Activated CD4-positive, alpha-beta T cell treated with anti-CD3 and anti-CD28 coated beads, Interleukin-2, amount 10 ng/mL, durations not matched to agents 24 days and 14 days (primary cell): ENCODE results near the gene PHF3. TPM values are rescaled to one million over a fixed set of nuclear protein-coding genes. Genes with fewer than 3 reads are reported as not detected.

ENCODE experiments used
- DNase-seq: peaks from one replicate; pipeline ENCODE4 v3.0.0; 2022
- H3K27ac Mint-ChIP-seq: one replicate; pipeline ENCODE4 v1.8.0; 2022; ENCODE audit warnings: mild to moderate bottlenecking, mixed read lengths
- H3K27me3 Mint-ChIP-seq: one replicate; pipeline ENCODE4 v1.8.0; 2022; ENCODE audit warnings: mixed read lengths
- H3K36me3 Mint-ChIP-seq: one replicate; pipeline ENCODE4 v1.8.0; 2022; ENCODE audit warnings: low read depth, mild to moderate bottlenecking, mixed read lengths
- H3K4me1 Mint-ChIP-seq: one replicate; pipeline ENCODE4 v1.8.0; 2021; ENCODE audit warnings: mixed read lengths
- H3K4me3 Mint-ChIP-seq: one replicate; pipeline ENCODE4 v1.8.0; 2022; ENCODE audit warnings: mild to moderate bottlenecking, moderate library complexity, mixed read lengths
- H3K9me3 Mint-ChIP-seq: one replicate; pipeline ENCODE4 v1.8.0; 2021; ENCODE audit warnings: mixed read lengths
- intact Hi-C: fragments of 100-400 bp; cut with micrococcal nuclease; formaldehyde crosslinking; loops from one replicate; pipeline ENCODE4 v1.15.1; 2023
- total RNA-seq: library from RNA; stranded (reverse); gene quantifications from 2 replicates; pipeline ENCODE4 v1.2.3, GENCODE V29; 2022

Gene PHF3, protein sequence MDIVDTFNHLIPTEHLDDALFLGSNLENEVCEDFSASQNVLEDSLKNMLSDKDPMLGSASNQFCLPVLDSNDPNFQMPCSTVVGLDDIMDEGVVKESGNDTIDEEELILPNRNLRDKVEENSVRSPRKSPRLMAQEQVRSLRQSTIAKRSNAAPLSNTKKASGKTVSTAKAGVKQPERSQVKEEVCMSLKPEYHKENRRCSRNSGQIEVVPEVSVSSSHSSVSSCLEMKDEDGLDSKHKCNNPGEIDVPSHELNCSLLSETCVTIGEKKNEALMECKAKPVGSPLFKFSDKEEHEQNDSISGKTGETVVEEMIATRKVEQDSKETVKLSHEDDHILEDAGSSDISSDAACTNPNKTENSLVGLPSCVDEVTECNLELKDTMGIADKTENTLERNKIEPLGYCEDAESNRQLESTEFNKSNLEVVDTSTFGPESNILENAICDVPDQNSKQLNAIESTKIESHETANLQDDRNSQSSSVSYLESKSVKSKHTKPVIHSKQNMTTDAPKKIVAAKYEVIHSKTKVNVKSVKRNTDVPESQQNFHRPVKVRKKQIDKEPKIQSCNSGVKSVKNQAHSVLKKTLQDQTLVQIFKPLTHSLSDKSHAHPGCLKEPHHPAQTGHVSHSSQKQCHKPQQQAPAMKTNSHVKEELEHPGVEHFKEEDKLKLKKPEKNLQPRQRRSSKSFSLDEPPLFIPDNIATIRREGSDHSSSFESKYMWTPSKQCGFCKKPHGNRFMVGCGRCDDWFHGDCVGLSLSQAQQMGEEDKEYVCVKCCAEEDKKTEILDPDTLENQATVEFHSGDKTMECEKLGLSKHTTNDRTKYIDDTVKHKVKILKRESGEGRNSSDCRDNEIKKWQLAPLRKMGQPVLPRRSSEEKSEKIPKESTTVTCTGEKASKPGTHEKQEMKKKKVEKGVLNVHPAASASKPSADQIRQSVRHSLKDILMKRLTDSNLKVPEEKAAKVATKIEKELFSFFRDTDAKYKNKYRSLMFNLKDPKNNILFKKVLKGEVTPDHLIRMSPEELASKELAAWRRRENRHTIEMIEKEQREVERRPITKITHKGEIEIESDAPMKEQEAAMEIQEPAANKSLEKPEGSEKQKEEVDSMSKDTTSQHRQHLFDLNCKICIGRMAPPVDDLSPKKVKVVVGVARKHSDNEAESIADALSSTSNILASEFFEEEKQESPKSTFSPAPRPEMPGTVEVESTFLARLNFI (N-terminal part only)
- total RNA-seq, result 39.1 and 39.2 TPM in 2 replicates

DNA sequence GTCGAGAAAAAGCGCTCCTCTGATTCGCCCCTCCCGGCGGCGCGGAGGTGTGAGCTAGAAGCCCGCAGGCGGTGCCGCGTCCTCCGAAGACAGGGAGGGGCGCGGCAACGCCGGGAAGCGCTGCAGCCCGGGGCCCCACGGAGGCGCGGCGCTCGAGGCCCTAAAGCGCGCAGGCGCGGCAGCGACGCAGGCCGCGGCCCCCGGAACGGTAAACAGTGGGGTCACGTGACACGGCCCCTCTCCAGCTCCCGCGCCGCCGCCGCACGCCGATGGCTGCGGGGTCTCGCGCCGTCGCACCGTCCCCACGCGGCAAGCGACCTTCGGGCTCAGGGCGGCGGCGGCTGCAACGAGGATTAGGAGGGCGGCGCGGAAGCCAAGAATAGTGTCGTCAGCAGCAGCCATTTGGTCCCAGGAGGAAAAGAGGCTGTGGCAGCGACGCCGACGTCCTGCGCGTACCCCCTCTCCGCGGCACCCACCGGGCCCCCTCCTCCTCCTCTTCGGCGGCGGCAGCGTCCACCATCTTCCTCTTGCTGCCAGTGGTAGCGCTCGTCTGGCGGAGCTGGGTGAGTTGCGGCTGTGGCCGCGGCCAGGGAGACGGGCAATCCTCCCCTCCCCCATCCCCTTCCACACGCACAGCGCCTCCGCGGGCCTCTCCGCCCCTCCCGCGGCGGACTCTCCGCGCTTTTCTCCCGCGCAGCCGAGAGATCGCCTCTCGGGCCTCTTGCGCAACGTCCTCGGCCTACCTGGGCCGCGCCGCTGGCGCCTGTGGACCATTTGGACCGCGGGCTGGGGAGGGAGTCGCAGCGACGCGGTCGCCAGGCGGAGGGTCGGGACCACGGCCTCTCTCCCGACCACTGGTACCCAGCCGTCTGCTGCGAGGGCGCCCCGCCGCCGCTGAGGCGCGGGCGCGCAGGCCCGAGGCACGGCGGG lies at the start of gene PHF3:
Gene PHF3, plus strand, starts transcription at position 215 of the 930 bp plus-strand sequence. CDS start 10,750 bp downstream, outside the sequence.
- Mint-ChIP-seq H3K27me3 (peaks cover 7% of the 10 kb centered on the region), H3K27ac (peak within 1 kb of the TSS; percentile 100), H3K4me3 (peak within 1 kb of the TSS; percentile 100), H3K9me3 (no peaks in the 10 kb centered on the region), H3K36me3 (peaks cover 10% of the 10 kb centered on the region), H3K4me1 (peaks cover 33% of the 10 kb centered on the region)
- peak; percentile 97 for DNase-seq
- intact Hi-C loops, result loop anchor here (1.0 to 2.0 kb wide), 3 partner anchors 15 to 64 kb away; partner anchors contain the start of genes LOC128125822 and PTP4A1

DNA sequence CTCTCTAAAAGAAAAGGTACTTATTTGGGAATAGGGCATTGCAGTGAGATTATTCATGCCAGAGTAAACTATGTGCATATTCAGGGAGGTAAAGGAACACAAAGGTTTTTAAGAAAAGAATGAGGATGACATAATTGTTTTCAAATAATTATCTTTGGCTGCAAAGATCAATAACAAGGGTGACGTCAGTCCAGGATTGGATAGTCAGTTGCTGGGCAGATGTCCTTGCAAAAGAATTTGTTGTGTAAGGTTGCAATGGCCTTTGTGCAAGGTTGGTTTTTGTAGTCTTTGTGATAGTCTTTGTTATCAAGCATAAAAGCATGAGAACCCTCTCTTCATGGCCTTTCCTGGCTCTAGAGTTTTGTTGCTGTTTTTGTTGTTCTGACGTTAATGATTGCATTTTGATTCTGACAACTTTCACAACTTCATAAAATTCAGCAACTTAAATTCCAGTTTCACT lies 45.6 kb upstream of the PHF3 start:
- Mint-ChIP-seq H3K4me3 (no peak overlapping the region), H3K4me1 (peaks cover 3% of the 10 kb centered on the region), H3K9me3 (no peaks in the 10 kb centered on the region), H3K27ac (no peak overlapping the region), H3K27me3 (peaks cover 1% of the 10 kb centered on the region), H3K36me3 (no peaks in the 10 kb centered on the region)
- DNase-seq, result no peak
- intact Hi-C loops, result no loop called here

DNA sequence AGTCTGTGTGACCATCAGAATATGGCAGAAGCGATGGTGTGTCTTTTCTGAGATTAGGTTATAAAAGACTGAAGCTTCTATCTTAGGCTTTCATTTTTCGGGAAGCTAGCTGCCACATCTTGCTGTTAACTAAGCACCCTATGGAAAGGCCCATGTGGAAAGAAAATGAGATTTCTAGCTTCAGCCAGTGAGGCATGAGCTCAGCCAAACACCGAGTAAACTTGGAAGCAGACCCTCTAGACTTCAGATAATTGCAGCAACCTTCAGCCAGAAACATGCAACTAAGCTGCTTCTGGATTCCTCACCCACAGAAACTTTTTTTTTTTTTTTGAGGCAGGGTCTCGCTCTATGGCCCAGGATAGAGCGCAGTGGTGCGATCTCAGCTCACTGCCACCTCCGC lies 42.7 kb upstream of the PHF3 start:
- H3K27ac Mint-ChIP-seq, result no peak overlapping the region
- no peaks in the 10 kb centered on the region for H3K36me3 Mint-ChIP-seq

DNA sequence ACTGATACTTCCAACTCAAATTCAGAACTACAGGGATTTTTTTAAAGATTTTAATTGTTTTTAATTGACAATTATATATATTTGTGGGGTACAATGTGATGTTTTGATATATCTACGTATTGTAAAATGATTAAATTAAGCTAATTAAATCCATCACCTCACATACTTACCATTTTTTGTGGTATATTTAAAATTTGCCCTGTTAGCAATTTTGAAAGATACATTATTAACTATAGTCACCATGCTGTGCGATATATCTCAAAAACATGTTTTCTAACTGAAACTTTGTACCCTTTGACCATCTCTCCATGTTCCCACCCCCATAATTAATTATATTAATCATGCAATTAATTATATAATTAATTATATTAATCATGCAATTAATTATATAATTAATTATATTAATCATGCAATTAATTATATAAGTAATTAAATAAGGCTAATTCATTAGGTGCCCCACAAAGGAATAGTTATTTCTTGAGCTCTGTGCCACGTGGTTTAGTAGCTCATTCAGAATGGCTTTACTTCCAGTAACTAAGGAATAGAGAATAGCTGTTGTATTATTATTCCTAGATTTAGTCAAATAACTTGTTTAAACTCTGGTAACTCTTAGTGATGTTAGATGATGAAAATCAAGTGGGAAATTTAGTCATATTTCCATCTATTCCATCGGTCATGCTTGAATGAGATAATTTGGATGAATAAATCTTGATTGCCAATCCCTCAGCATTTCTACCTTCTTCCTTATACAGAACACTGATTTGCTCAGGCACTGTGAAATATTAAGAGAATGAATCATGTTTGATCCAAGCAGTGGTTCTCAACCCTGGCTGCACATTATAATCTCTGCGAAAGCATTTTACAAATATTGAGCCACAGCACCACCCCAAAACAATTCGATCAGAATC lies 38.2 kb upstream of the PHF3 start:
- Mint-ChIP-seq H3K27ac (no peak overlapping the region), H3K36me3 (no peaks in the 10 kb centered on the region), H3K27me3 (peaks cover 5% of the 10 kb centered on the region), H3K4me3 (peak overlapping the region; percentile 90), H3K4me1 (peaks cover 16% of the 10 kb centered on the region), H3K9me3 (no peaks in the 10 kb centered on the region)
- DNase-seq, result no peak
- intact Hi-C loops, result loop anchor here (1.0 to 5.0 kb wide), 5 partner anchors 25 to 245 kb away; partner anchors contain the start of genes LOC128125822, PHF3 and PTP4A1

More for the DNA sequence above, 42.7 kb upstream of the PHF3 start:
- H3K4me1 Mint-ChIP-seq, result peaks cover 3% of the 10 kb centered on the region
- DNase-seq, result no peak
- H3K27me3 Mint-ChIP-seq, result peaks cover 5% of the 10 kb centered on the region
- intact Hi-C loops, result no loop called here
- no peak overlapping the region for H3K4me3 Mint-ChIP-seq
- no peaks in the 10 kb centered on the region for H3K9me3 Mint-ChIP-seq

DNA sequence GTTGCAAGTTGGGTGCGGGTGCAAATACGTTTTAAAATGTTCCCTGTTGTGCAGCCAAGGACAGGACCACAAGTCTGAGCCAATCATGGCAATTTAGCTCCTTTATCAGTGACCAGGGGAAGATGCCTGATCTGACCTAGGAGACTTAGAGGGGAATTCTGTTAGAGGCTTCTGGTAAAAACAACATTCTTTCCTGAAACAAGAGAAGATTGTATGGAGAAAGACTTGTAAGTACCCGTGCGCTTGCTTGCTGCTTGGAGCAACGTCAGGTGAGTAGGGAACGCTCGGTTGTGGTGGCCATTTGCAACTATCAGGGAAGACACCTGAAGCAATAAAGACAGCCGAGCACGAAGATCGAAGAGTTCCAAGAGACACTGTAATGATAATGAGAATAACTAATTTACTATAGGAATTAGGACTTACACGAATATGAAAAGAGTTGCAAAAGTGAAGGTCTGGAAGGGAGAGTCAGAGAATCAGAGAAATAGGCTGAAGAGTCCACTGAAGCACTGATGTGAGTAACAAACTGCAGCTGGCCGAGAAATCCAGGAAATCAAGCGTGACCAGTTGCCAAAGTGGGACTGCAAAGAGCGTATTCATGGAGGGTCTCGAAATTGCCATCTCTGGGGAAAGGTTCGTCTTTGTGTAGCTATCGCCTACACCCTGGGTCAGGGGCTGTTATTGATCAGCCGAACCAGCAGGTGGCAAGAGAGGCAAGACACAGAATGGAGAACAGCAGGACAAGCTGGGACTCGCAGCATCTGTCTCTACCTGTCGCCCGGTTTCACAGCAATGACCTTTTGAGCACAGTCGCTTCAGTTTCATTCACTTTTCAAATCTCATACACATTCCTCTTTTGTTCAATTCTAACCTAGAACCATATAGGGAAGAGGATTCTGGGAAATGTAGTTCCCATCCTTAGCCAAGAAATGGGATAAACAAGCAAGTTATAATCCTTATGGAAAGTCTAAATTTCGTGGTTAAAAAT lies 37.3 kb upstream of the PHF3 start:
- no peaks in the 10 kb centered on the region for H3K36me3 Mint-ChIP-seq

DNA sequence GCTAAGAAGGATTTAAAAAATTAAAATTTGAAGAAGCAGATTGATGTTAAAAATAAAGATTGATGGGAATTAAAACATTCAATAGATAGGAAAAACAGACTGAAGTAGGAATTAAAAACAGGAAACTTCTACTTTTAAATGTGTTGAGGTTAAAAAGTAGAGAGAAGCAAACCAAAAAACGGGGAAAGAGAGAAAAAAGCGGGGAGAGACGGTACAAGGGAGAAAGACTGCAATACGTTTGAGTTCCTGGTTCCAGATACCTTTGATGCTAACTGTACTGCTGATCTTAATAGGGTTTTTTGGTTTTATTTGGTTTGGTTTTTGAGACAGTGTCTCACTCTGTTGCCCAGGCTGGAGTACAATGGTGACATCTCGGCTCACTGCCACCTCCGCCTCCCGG lies 36.4 kb upstream of the PHF3 start:
- Mint-ChIP-seq H3K4me3 (no peak overlapping the region), H3K9me3 (no peaks in the 10 kb centered on the region), H3K27ac (no peak overlapping the region), H3K36me3 (no peaks in the 10 kb centered on the region), H3K27me3 (peaks cover 5% of the 10 kb centered on the region), H3K4me1 (peaks cover 16% of the 10 kb centered on the region)
- intact Hi-C loops, result loop anchor here (2.0 to 5.0 kb wide), 2 partner anchors 88 to 246 kb away; no protein-coding TSS in a partner anchor
- no peak for DNase-seq

More for the DNA sequence above, 37.3 kb upstream of the PHF3 start:
- Mint-ChIP-seq H3K27me3 (peaks cover 5% of the 10 kb centered on the region), H3K4me1 (peaks cover 16% of the 10 kb centered on the region), H3K4me3 (peak overlapping the region; percentile 90), H3K9me3 (no peaks in the 10 kb centered on the region), H3K27ac (no peak overlapping the region)
- peak; percentile 92 for DNase-seq
- intact Hi-C loops, result loop anchor here (1.0 to 5.0 kb wide), 5 partner anchors 26 to 246 kb away; partner anchors contain the start of genes LOC128125822, PHF3 and PTP4A1

DNA sequence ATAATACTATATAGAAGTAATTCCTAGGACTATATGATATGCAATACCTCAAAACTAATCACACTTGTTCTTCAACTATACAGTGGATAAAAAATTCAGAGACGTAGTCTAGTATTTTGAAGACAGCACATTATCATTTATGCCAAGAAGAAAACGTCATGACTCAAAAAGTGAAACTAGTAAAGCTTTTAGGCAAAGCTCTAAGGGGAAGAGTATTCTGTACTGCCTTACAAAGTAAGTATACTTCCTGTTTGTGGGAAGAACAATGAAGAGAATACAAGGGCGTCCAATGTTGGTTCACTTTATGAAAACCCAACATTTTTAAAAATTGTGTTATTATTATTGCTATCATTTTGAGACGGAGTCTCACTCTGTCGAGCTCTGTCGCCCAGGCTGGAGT lies 35.5 kb upstream of the PHF3 start:
- H3K4me3 Mint-ChIP-seq, result no peak overlapping the region
- H3K27me3 Mint-ChIP-seq, result peaks cover 6% of the 10 kb centered on the region
- peaks cover 16% of the 10 kb centered on the region for H3K4me1 Mint-ChIP-seq
- no peak overlapping the region for H3K27ac Mint-ChIP-seq
- no peaks in the 10 kb centered on the region for H3K36me3 Mint-ChIP-seq
- H3K9me3 Mint-ChIP-seq, result no peaks in the 10 kb centered on the region
- intact Hi-C loops, result no loop called here
- DNase-seq, result no peak

DNA sequence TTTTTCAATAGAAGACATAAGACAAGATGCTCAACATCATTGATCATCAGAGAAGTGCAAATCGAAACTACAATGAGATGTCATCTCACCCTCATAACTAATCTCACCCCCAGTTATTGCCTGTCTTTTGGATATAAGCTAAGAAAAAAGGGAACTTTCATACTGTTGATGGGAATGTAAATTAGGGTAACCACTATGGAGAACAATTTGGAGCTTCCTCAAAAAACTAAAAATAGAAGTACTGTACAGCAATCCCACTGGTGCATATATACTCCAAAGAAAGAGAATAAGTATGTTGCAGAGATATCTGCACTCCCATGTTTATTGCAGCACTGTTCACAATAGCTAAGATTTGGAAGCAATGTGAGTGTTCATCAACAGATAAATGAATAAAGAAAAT lies 26.4 kb upstream of the PHF3 start:
- no peak for DNase-seq
- Mint-ChIP-seq H3K4me1 (no peaks in the 10 kb centered on the region), H3K27me3 (peaks cover 13% of the 10 kb centered on the region), H3K9me3 (no peaks in the 10 kb centered on the region), H3K36me3 (no peaks in the 10 kb centered on the region), H3K4me3 (no peak overlapping the region), H3K27ac (no peak overlapping the region)
- intact Hi-C loops, result no loop called here

DNA sequence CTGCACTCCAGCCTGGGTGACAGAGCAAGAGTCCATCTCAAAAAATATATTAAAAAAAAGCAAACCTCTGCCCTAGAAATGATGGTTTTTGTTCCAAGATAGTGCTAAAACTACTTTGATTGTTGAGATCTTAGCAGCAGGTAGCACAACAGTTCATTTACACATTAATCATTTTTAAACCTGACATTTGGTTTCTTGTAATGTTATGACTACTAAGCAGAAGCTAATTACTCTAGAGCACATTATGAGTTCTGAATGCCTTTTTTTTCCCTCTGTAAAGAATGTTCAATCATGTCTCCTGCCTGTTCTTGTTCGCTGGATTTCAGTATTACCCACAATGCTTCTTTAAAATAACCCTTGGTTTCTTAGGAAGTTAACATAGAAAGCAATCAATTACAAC lies 24.7 kb upstream of the PHF3 start:
- Mint-ChIP-seq H3K4me3 (no peak overlapping the region), H3K9me3 (no peaks in the 10 kb centered on the region), H3K27me3 (peaks cover 11% of the 10 kb centered on the region), H3K36me3 (no peaks in the 10 kb centered on the region), H3K4me1 (no peaks in the 10 kb centered on the region), H3K27ac (no peak overlapping the region)
- intact Hi-C loops, result no loop called here
- no peak for DNase-seq

DNA sequence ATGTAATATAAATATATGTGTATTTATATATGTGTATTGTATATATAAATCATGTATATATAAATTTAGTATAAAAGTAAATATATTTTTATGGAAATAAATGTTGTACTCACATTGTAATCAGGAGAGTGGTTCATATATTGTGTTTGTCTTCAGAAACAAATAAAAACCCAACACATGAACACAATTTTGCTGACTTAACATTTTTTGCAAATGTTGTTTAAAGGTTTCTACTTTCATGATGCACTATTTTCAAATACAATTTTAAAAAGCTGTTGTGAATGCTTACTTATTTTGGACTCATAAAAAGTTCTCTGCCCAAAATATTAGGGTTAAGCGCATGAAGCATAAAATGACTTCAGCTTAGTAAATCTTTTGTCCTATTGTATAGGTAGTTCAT lies 24.0 kb upstream of the PHF3 start:
- intact Hi-C loops, result no loop called here
- Mint-ChIP-seq H3K36me3 (no peaks in the 10 kb centered on the region), H3K9me3 (no peaks in the 10 kb centered on the region)

DNA sequence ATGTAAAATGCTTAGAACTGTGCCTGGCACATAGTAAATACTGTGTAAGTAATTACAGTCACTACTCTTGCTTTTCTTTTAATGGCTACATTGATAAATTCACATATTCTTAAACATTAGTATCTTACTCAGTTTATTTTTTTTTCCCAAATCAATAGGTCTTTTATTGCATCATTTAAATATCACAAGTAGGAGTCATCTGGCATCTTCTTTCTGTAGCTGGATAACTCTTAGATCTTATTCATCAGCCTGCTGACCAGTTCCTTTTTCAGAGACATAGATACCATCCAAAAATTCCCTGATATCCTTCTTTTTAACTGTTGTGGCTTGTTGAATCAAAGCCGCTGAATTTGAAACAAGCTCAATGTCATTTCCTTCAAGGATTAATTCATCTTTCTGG lies 20.0 kb upstream of the PHF3 start:
- H3K4me3 Mint-ChIP-seq, result no peak overlapping the region
- intact Hi-C loops, result no loop called here

More for the DNA sequence above, 24.0 kb upstream of the PHF3 start:
- peaks cover 14% of the 10 kb centered on the region for H3K27me3 Mint-ChIP-seq
- H3K4me3 Mint-ChIP-seq, result no peak overlapping the region
- no peaks in the 10 kb centered on the region for H3K4me1 Mint-ChIP-seq
- H3K27ac Mint-ChIP-seq, result no peak overlapping the region
- no peak for DNase-seq

More for the DNA sequence above, 20.0 kb upstream of the PHF3 start:
- peaks cover 30% of the 10 kb centered on the region for H3K27me3 Mint-ChIP-seq
- H3K4me1 Mint-ChIP-seq, result no peaks in the 10 kb centered on the region
- DNase-seq, result no peak
- H3K9me3 Mint-ChIP-seq, result no peaks in the 10 kb centered on the region
- H3K36me3 Mint-ChIP-seq, result no peaks in the 10 kb centered on the region
- no peak overlapping the region for H3K27ac Mint-ChIP-seq
